ENCODE results near the gene PKN1.

PKN1 gene

DNA sequence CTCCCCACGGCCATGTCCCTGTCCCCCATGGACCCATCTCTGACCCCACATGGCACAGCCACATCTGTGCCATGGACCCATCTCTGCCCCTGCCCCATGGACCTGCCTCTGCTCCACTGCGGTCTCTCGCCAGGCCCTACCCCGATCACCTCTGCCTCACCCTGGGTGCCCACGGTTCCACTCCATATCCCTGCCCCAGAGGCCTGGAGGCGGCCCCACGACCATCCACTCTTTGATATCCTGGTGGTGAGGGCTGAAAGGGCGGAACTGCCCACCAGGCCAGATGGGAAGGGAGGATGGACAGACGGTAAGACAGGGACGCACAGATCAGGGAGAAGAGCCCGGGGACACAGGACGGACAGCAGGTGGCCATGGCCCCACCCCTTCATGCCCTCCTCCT is 41.7 kb downstream of the PKN1 start:
- Histone ChIP-seq H4K20me1 (ENCODE audit: insufficient read depth, low read length) (0 out of 2 replicates have a peak, but pooled peaks cover 3% of the 10 kb centered on the region), H3K27ac (ENCODE audit: low read length) (no peak overlapping the region), H2AFZ (ENCODE audit: low read depth, low read length) (no peak overlapping the region), H3K4me3 (ENCODE audit: low read length) (peak overlapping the region; percentile 32), H3K4me2 (ENCODE audit: low read length) (peak overlapping the region; percentile 49), H3K79me2 (ENCODE audit: low read length) (no peaks in the 10 kb centered on the region), H3K27me3 (ENCODE audit: low read depth, low read length) (no peaks in the 10 kb centered on the region), H3K9me3 (ENCODE audit: insufficient read depth, low read length) (no peaks in the 10 kb centered on the region), H3K9ac (ENCODE audit: low read length) (no peak overlapping the region), H3K4me1 (ENCODE audit: low read length) (peaks cover 17% of the 10 kb centered on the region), H3K36me3 (replicated peaks; ENCODE audit: low read depth, low read length) (peaks cover 17% of the 10 kb centered on the region)
- TF ChIP-seq, protein P1, sequence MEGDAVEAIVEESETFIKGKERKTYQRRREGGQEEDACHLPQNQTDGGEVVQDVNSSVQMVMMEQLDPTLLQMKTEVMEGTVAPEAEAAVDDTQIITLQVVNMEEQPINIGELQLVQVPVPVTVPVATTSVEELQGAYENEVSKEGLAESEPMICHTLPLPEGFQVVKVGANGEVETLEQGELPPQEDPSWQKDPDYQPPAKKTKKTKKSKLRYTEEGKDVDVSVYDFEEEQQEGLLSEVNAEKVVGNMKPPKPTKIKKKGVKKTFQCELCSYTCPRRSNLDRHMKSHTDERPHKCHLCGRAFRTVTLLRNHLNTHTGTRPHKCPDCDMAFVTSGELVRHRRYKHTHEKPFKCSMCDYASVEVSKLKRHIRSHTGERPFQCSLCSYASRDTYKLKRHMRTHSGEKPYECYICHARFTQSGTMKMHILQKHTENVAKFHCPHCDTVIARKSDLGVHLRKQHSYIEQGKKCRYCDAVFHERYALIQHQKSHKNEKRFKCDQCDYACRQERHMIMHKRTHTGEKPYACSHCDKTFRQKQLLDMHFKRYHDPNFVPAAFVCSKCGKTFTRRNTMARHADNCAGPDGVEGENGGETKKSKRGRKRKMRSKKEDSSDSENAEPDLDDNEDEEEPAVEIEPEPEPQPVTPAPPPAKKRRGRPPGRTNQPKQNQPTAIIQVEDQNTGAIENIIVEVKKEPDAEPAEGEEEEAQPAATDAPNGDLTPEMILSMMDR (IDR thresholded peaks at IDR 0.05; ENCODE audit: low read depth, low read length) = no peak
- no peak for TF ChIP-seq EZH2phosphoT487 (IDR thresholded peaks at IDR 0.05; ENCODE audit: low read depth)

DNA sequence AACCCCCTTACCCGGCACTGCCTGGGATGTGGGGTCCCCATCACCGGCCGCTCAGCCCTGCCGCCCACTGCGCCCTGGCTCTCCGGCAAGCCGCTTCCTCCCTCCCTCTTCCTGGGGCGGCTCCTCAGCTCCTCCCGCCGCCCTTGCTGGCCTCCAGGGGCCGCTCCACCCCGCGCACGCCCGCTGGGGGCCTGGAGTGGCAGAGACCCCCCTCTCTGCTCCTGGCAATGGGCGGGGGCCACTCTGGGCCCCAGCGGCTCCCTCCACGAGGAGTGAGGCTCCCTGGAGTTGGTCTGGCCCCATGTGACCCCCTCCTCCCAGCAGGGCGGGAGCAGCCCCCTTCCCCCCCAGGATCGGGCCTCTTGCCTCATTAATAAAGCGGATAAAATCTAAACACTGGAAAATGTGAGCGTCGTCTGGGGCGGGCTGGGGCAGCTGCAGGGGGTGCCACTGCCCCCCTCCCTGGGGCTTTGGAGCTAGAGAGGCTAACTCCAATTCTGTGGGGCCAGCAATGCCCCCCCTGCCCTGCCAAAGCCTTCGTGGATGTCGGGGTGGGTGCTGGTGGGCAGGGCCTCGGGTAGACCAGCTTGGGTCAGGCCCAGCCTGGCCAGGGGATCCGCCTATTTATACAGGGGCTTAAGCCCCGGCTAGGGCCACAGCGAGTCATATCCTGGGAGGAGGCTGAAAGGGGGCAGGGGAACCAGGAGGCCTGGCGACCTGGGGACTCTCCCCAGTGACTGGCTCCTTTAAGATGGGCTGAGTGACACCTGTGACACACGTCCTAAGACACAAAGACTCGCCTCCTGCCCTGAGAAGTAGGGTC is 42.4 kb downstream of the PKN1 start, which contains the start of gene PTGER1:
PTGER1 (minus strand) TSS at position 104 of the 823 bp plus-strand sequence. CDS start 1,034 bp downstream, outside the sequence.
- peak within 1 kb of the TSS; percentile 49 for H3K4me2 ChIP-seq (ENCODE audit: low read length)
- no peak within 1 kb of the TSS for H3K9ac ChIP-seq (ENCODE audit: low read length)
- peak within 1 kb of the TSS; percentile 32 for H3K4me3 ChIP-seq (ENCODE audit: low read length)
- no peaks in the 10 kb centered on the region for H4K20me1 ChIP-seq (ENCODE audit: insufficient read depth, low read length)
- peaks cover 12% of the 10 kb centered on the region for H3K36me3 ChIP-seq (replicated peaks; ENCODE audit: low read depth, low read length)
- peaks cover 22% of the 10 kb centered on the region for H3K4me1 ChIP-seq (ENCODE audit: low read length)
- H3K27me3 ChIP-seq (ENCODE audit: low read depth, low read length) = no peaks in the 10 kb centered on the region
- H3K9me3 ChIP-seq (ENCODE audit: insufficient read depth, low read length) = no peaks in the 10 kb centered on the region
- no peaks in the 10 kb centered on the region for H3K79me2 ChIP-seq (ENCODE audit: low read length)
- H2AFZ ChIP-seq (ENCODE audit: low read depth, low read length) = 0 out of 2 replicates have a peak within 1 kb of the TSS, but pooled peaks have one; percentile 40
- H3K27ac ChIP-seq (ENCODE audit: low read length) = no peak within 1 kb of the TSS
- TF ChIP-seq, protein P1 (IDR thresholded peaks at IDR 0.05; ENCODE audit: low read depth, low read length) = peak; percentile 28
- TF ChIP-seq EZH2phosphoT487 (IDR thresholded peaks at IDR 0.05; ENCODE audit: low read depth) = no peak

DNA sequence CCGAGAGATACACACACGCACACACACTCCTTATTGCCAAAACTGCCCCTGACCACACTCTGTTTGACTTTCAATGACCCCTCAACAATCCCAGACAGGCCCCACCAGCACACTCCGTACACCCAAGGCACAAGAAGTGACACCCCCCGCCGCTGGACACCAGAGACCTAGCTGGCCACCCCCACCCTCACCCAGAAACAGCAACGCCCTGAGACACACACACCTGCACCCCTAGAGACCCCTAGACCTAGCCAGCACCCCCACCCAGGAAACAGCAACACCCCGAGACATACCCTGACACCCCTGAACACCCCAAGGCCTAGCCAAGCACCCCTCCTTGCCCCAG is 43.2 kb downstream of the PKN1 start:
- Histone ChIP-seq H3K9ac (ENCODE audit: low read length) (no peak overlapping the region), H3K79me2 (ENCODE audit: low read length) (no peaks in the 10 kb centered on the region), H3K4me2 (ENCODE audit: low read length) (peak overlapping the region; percentile 49), H3K27ac (ENCODE audit: low read length) (no peak overlapping the region), H3K4me1 (ENCODE audit: low read length) (peaks cover 26% of the 10 kb centered on the region), H3K4me3 (ENCODE audit: low read length) (peak overlapping the region; percentile 42), H2AFZ (ENCODE audit: low read depth, low read length) (no peak overlapping the region), H3K27me3 (ENCODE audit: low read depth, low read length) (no peaks in the 10 kb centered on the region), H3K36me3 (replicated peaks; ENCODE audit: low read depth, low read length) (peaks cover 10% of the 10 kb centered on the region), H3K9me3 (ENCODE audit: insufficient read depth, low read length) (no peaks in the 10 kb centered on the region), H4K20me1 (ENCODE audit: insufficient read depth, low read length) (no peaks in the 10 kb centered on the region)
- no peak for TF ChIP-seq EZH2phosphoT487 (IDR thresholded peaks at IDR 0.05; ENCODE audit: low read depth)
- TF ChIP-seq, protein P1 (IDR thresholded peaks at IDR 0.05; ENCODE audit: low read depth, low read length) = no peak

DNA sequence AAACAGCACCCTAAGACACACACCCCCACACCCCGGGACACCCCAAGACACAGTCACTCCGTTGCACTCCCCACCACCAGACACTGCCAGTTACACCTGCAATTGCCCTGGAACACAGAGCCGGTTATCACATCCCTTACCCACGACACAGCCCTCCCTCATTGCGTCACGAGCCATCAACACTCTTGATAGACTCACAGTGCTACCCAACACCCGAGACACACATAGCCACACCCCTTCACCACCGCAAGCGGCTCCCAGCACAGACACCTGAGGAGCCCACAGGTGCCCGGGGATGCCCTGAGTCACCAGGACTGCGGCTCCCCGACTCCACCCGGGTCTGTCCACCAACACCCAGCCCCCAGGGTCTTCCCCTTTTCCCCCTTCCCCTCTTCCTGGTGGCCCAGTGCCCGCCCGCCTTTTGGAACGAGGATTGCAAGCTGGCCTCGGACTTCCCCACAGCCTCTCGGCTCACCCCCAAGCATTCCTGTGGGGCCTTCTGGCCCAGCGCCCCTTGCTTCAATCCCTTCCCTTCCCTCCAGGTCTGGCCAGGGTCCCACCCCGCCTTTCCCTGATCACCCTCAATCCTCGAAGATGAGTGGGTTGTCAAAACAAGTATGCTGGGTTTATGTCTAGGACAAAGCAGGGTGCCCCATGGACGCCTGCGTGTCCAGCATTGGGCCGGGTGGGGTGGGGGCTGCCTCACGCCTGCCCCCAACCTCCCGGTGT is 43.7 kb downstream of the PKN1 start:
- Histone ChIP-seq H3K4me1 (ENCODE audit: low read length) (peaks cover 26% of the 10 kb centered on the region), H3K9ac (ENCODE audit: low read length) (no peak overlapping the region), H2AFZ (ENCODE audit: low read depth, low read length) (no peak overlapping the region), H3K4me3 (ENCODE audit: low read length) (peak overlapping the region; percentile 42), H3K9me3 (ENCODE audit: insufficient read depth, low read length) (no peaks in the 10 kb centered on the region), H3K4me2 (ENCODE audit: low read length) (peak overlapping the region; percentile 49), H4K20me1 (ENCODE audit: insufficient read depth, low read length) (no peaks in the 10 kb centered on the region), H3K36me3 (replicated peaks; ENCODE audit: low read depth, low read length) (peaks cover 7% of the 10 kb centered on the region), H3K27ac (ENCODE audit: low read length) (no peak overlapping the region), H3K27me3 (ENCODE audit: low read depth, low read length) (no peaks in the 10 kb centered on the region), H3K79me2 (ENCODE audit: low read length) (no peaks in the 10 kb centered on the region)
- TF ChIP-seq, protein P1 (IDR thresholded peaks at IDR 0.05; ENCODE audit: low read depth, low read length) = no peak
- TF ChIP-seq EZH2phosphoT487 (IDR thresholded peaks at IDR 0.05; ENCODE audit: low read depth) = no peak
